ENCODE measurements around the gene RGL1.

RGL1 gene

DNA sequence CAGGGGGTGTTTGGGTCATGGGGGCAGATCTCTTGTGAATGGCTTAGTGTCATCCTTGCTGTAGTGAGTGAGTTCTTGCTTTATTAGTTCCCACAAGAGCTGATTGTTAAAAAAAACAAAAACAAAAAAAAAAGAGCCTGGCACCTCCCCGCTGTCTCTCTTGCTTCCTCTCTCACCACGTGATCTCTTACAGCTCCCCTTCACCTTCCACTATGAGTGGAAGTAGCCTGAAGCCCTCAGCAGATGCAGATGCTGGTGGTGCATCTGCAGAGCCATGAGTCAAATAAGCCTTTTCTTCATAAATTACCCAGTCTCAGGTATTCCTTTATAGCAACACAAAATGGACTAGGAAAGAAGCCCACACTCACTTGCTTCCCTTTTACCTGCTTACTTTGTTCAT, 17.2 kb upstream of the RGL1 start:
- DNase-seq = no peak

- DNase-seq = no peak
Observed at GRCh38 chr1:183791319-183791718, 13.6 kb upstream of the RGL1 start.

- DNase-seq = no peak
Observed at GRCh38 chr1:183792300-183792699, 12.6 kb upstream of the RGL1 start.

GRCh38 chr1:183794088-183794487, 10.8 kb upstream of the RGL1 start:
- DNase-seq = no peak

DNA sequence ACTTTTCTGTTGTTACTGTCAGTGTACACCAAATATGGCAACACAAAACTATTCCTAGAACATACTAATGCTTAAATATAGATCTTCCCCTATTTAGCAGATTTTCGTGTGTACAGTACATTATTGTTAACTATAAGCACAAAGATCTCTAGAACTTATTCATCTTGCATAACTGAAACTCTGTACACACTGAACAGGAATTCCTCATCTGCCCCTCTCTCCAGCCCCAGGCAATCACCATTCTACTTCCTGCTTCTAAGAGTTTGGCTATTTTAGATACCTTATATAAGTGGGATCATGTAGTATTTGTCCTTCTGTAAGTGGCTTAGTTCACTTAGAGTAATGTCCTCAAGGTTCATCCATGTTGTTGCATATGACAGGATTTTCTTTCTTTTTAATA, 4.5 kb upstream of the RGL1 start:
- DNase-seq = no peak

DNA sequence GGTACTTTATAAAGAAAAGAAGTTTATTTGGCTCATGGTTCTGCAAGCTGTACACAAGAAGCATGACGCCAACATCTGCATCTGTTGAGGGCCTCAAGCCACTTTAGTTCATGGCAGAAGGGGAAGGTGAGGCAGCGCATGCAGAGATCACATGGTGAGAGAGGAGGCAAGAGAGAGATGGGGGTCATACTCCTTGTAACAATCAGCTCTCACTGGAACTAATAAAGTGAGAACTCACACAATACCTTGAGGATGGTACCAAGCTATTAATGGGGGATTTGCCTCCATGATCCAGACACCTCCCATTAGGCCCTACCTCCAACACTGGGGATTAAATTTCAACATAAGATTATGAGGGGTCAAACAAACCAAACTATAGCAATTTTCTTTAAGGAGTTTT, 3.3 kb upstream of the RGL1 start:
- DNase-seq = no peak

DNA sequence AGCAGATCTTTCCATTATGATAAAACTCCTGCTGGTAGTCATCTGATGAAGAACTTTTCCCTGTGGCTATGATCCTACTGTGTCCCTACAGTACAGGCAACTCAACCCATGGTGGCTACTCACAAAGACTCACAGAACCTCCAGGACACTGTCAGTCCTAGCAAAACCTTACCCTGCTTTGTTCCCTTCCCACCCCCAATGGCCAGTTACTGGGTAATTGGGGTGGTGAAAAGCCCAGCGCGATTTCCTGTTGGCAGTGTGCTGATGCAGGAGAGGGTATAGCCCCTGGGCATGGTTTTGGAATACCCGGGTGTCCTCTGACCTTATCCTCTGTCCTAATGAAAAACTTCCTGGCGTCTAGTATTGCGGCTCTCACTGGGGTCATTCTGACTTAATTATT, 533 bp upstream of the RGL1 start:
- no peak for DNase-seq

GRCh38 chr1:183806125-183806524, 1.2 kb downstream of the RGL1 start:
- no peak for DNase-seq

DNA sequence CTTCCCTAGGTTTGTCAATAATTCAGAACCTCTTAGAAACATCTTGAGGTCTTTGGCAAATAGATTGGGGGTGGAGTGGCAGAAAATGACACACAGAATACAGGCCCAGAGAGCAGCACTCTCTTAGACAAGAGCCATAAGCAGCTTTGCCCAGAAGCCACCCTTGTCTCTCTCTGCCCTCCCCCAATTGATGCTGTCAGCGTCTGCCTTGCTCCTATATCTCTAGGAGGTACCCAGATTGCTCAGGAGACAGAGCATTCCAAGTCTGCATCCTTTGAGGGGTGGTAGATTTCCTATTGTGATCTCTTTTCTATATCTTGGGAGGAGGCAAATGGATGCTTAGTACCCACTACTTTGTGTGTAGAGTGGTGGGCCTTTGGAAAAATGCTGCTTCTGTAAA, 1.8 kb downstream of the RGL1 start:
- no peak for DNase-seq

GRCh38 chr1:183807549-183808168, 2.7 kb downstream of the RGL1 start:
- DNase-seq = peak; percentile 22

DNA sequence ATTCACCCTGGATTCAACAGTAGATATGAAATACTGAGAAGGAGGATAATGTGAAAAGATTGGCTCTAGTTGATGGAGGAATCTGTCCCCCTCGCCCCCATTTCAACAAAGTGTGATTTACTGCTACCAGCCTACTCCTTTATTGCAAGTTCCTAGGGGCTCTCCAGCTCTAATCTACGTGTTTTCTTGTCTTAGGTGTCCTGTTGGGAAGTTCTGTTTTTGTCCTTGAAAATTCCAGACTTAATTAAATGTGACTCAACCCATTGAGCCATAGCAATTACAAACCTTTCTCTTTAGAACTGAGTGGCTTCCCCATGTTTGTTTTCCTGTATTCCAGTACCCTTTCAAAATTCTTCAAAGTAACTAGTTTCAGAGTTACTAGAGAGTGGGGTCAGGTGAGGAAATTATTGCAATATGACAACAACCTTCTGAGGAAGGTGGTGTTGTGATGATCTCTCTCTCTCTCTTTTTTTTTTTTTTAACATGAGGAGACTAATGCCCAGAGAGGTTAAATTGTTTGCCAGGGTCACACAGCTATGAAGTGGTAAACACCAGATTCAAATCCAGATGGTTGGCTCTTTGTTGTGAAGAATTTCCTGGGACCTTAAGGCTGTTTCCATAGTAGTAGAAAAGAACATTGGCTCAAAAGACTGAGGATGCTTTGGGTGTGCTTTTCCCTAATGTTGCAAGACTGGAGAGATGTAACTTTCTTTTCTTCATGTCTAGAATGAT, 3.5 kb downstream of the RGL1 start:
- no peak for DNase-seq

GRCh38 chr1:183810121-183810520, 5.2 kb downstream of the RGL1 start:
- no peak for DNase-seq

- DNase-seq = no peak
Observed at GRCh38 chr1:183810756-183811544, 6.0 kb downstream of the RGL1 start.

- no peak for DNase-seq
Observed at GRCh38 chr1:183812128-183812527, 7.2 kb downstream of the RGL1 start.

DNA sequence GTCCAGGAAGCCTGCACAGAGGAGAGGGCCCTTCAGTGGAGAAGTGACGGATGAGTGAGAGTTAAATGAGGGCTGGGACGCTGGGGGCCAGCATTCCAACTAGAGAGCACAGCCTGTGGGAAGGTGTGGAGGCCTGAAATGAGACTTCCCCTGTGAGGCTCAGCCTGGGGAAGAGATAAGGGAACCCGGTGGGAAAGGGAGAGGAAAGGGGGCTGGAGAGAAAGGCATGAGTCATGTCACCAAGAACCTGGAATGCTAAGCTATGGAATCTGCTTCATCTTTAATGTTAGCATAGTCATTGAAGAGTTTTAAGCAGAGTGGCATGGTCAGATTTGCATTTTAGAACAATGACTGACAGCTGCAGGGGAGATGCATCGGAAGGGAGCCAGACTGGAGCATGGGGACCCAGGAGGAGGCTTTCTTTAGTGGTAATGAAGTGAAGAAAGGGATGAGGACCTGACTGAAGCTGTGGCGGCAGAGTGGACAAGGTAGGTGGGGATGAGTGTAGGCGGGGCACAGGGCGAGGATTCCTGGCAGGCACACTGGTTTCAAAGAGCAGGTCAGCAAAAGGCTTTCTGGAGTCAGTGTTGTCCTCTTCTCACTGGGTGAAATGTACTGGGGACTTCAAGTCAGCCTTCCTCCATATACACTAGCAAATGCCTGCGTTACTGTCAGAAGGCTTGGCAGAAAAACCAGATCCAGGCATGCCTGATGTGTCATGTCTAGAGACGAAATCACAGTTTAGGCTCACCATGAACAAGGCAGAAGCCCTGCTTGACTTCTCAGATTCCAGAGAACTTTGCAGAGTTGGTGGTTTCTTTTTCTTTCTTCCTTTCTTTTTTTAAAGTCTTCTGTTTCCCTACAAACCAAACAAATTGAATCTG, 8.0 kb downstream of the RGL1 start:
- DNase-seq = peak; percentile 68

DNA sequence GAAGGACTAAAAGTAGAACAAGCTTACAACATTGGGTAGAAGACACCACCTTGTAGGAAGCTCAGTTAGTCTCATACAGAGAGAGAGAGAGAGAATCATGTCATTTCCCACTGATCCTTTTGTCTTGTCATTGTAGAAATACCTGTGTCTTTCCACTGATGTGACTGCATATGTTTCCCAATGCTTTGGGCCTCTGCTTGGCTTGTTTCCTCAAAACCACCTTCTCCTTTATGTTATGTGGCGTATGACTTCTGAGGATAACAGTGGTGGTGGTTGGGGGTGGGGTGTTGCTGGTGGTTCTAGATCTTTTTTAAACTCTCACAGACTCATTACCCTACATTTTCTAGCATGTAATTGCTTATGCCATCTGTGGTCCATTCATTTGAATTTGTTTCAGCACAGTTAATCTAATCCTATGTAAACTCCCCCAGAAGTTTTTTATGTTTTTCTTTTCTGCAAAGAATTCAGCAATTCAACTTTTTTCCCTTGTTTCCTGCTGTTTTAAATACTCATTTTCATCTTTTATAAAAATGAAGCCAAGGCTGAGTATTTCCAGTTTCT, 9.3 kb downstream of the RGL1 start:
- DNase-seq = no peak

GRCh38 chr1:183816110-183816509, 11.2 kb downstream of the RGL1 start:
- no peak for DNase-seq

DNA sequence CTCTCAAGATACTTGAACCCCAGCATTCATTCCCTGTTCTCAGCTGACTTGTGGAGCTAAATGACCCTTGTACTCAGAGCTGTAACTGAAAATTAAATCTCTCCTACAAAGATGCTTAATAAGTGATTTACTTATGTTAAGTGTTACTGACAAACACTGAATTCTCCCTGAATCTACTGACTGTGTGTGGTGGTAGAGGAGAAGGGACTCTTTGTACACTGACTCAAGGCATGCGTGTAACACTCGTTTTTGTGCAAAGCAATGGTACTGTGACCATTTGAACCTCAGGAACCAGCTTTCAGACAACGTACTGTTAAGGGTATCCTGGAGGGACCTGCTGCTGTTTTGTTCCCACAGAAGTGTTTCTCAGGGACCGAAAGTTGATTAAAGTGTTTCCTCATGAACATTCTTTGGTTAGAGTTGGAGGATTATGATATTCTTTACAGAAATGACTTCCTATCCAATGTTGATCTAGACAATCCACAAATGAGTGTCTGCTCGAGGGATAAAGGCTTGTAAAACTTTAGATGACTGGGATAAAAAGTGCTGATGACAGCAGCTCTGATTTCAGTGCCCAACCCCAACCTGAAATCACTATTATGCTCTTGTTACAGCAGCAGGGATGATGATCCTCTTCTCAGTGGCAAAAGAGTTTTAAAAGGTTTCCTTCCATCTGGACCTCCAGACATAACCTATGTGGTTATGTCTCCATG, 12.8 kb downstream of the RGL1 start:
- DNase-seq = no peak

- no peak for DNase-seq
Observed at GRCh38 chr1:183819059-183819458, 14.1 kb downstream of the RGL1 start.

- DNase-seq = no peak
Observed at GRCh38 chr1:183821309-183821888, 16.5 kb downstream of the RGL1 start.

GRCh38 chr1:183821889-183822611, 17.1 kb downstream of the RGL1 start:
- no peak for DNase-seq

Data from NCI-H226 (cell line).